Keratinocyte (primary cell): ENCODE data around the gene LCP2. TPM values are rescaled to one million over a fixed set of nuclear protein-coding genes. Genes with fewer than 3 reads are reported as not detected.

Source experiments
- DNase-seq: peaks from one replicate; pipeline ENCODE4 v3.0.0-alpha.2; 2011; ENCODE audit warnings: low read depth, missing footprints, low spot score
- FAIRE-seq: peaks from 2 replicates; lab custom pipeline; 2011; peaks lifted over from hg19 to GRCh38; lab: Jason Lieb, UNC
- H2AFZ ChIP-seq: 2 replicates; pipeline ENCODE4 v1.6.0; 2012; ENCODE audit warnings: low read length, control low read depth, inconsistent platforms; ENCODE audit not compliant: control insufficient read depth
- H3K27ac ChIP-seq: 2 replicates; pipeline ENCODE4 v1.5.1; 2011; ENCODE audit warnings: low read length; ENCODE audit not compliant: control insufficient read depth, insufficient read depth
- H3K27me3 ChIP-seq: 3 replicates; pipeline ENCODE4 v1.6.0; 2011; ENCODE audit warnings: low read length; ENCODE audit not compliant: control insufficient read depth, insufficient read depth; ENCODE audit errors: extremely low read depth
- H3K36me3 ChIP-seq, 2 experiments: 2 replicates in 1 of 2; 3 replicates in 1 of 2; pipeline ENCODE4 v1.5.1; 2011; ENCODE audit warnings: low read length in 2 of 2, mild to moderate bottlenecking in 1 of 2; ENCODE audit not compliant: control insufficient read depth in 2 of 2, insufficient read depth in 2 of 2; ENCODE audit errors: extremely low read depth in 1 of 2
- H3K4me1 ChIP-seq: 3 replicates; pipeline ENCODE4 v1.5.1; 2011; ENCODE audit warnings: low read length; ENCODE audit not compliant: control insufficient read depth, insufficient read depth; ENCODE audit errors: extremely low read depth
- H3K4me2 ChIP-seq: 3 replicates; pipeline ENCODE4 v1.6.0; 2011; ENCODE audit warnings: low read depth, low read length; ENCODE audit not compliant: control insufficient read depth, insufficient read depth; ENCODE audit errors: extremely low read depth
- H3K4me3 ChIP-seq, 3 experiments: fragments of 200-600 bp in 1 of 3; sonication (generic) in 1 of 3; 2 replicates in 2 of 3; 3 replicates in 1 of 3; pipeline ENCODE4 v1.5.1; 2011 to 2016; ENCODE audit warnings: low read length in 3 of 3, mild to moderate bottlenecking in 3 of 3, control low read depth in 2 of 3, inconsistent platforms in 1 of 3, low read depth in 1 of 3, mixed read lengths in 1 of 3, mixed run types in 1 of 3, moderate library complexity in 1 of 3; ENCODE audit not compliant: control insufficient read depth in 2 of 3, insufficient read depth in 2 of 3; ENCODE audit errors: extremely low read depth in 1 of 3
- H3K79me2 ChIP-seq: 2 replicates; pipeline ENCODE4 v1.6.0; 2012; ENCODE audit warnings: low read length; ENCODE audit not compliant: control insufficient read depth, insufficient read depth
- H3K9ac ChIP-seq: 3 replicates; pipeline ENCODE4 v1.6.0; 2011; ENCODE audit warnings: low read length; ENCODE audit not compliant: control insufficient read depth, insufficient read depth; ENCODE audit errors: extremely low read depth
- H3K9me1 ChIP-seq: 3 replicates; pipeline ENCODE4 v1.6.0; 2011; ENCODE audit warnings: low read length; ENCODE audit not compliant: control insufficient read depth, insufficient read depth; ENCODE audit errors: extremely low read depth
- H3K9me3 ChIP-seq: 2 replicates; pipeline ENCODE4 v1.5.1; 2012; ENCODE audit warnings: low read depth, low read length; ENCODE audit not compliant: control insufficient read depth
- H4K20me1 ChIP-seq: 3 replicates; pipeline ENCODE4 v1.6.0; 2011; ENCODE audit warnings: low read length; ENCODE audit not compliant: control insufficient read depth, insufficient read depth; ENCODE audit errors: extremely low read depth
- CTCF ChIP-seq, 3 experiments: IDR thresholded peaks in 1 of 3; conservative IDR thresholded peaks in 1 of 3; optimal IDR thresholded peaks in 1 of 3; 2 replicates in 2 of 3; 3 replicates in 1 of 3; pipeline versions ENCODE3 to v1.5.1; 2011; ENCODE audit warnings: low read length in 3 of 3, mild to moderate bottlenecking in 3 of 3, moderate library complexity in 2 of 3, control low read depth in 1 of 3, inconsistent platforms in 1 of 3; ENCODE audit not compliant: insufficient read depth in 2 of 3; ENCODE audit errors: extremely low read depth in 1 of 3
- EZH2 ChIP-seq: IDR thresholded peaks from one replicate; pipeline ENCODE4 v1.6.1; 2012; ENCODE audit warnings: inconsistent platforms, mild to moderate bottlenecking, low read length, moderate library complexity
- dilution Hi-C: fragments of 300-500 bp; cut with MboI; formaldehyde crosslinking; loops from one replicate; pipeline ENCODE4 v1.7.0; 2020; ENCODE audit warnings: low sequenced_read_pairs; ENCODE audit not compliant: extremely low pct_ligation_motif_present
- polyA plus RNA-seq, 5 experiments: library from polyadenylated mRNA; depleted of rRNA in 3 of 5; stranded (reverse) in 3 of 5; stranded (forward) in 1 of 5; unstranded in 1 of 5; fragments of >200 nt; gene quantifications; 1 replicate in 1 of 5; 2 replicates in 3 of 5; 3 replicates in 1 of 5; pipeline versions ENCODE4 v1.2.1 to v1.2.3, GENCODE V29; 2011 to 2012; ENCODE audit warnings: missing spikeins in 2 of 5, low read depth in 1 of 5, low replicate concordance in 1 of 5

The LCP2 gene
- polyA plus RNA-seq, 1 donor (not counting 4 experiments of a cell fraction or from before 2014, with no cell fraction given) = not detected

- no peak overlapping the region for H3K9ac ChIP-seq
- no peaks in the 10 kb centered on the region for H3K9me1 ChIP-seq
- no peaks in the 10 kb centered on the region for H3K4me1 ChIP-seq
- no peaks in the 10 kb centered on the region for H3K79me2 ChIP-seq
- H3K27me3 ChIP-seq = no peaks in the 10 kb centered on the region
- TF ChIP-seq EZH2 (no peak), CTCF (optimal IDR thresholded peaks at IDR 0.05 in 1 of 3, IDR thresholded peaks at IDR 0.05 in 1 of 3, conservative IDR thresholded peaks at IDR 0.05 in 1 of 3; ENCODE audit: extremely low read depth in 1 of 3, insufficient read depth in 2 of 3, low read length in 3 of 3) (no peak)
- dilution Hi-C loops = no loop called here
- H2AFZ ChIP-seq = no peak overlapping the region
- H3K27ac ChIP-seq = no peak overlapping the region
- H3K36me3 ChIP-seq = no peaks in the 10 kb centered on the region
- H3K9me3 ChIP-seq = no peaks in the 10 kb centered on the region
- H3K4me3 ChIP-seq = no peak overlapping the region
- FAIRE-seq (no peak), DNase-seq (no peak)
- H4K20me1 ChIP-seq = no peaks in the 10 kb centered on the region
- no peak overlapping the region for H3K4me2 ChIP-seq
Observed at GRCh38 chr5:170314541-170315095, 17.0 kb upstream of the LCP2 start.

- Histone ChIP-seq H4K20me1 (no peaks in the 10 kb centered on the region), H3K79me2 (no peaks in the 10 kb centered on the region), H3K9me3 (no peaks in the 10 kb centered on the region), H2AFZ (no peak overlapping the region), H3K27me3 (no peaks in the 10 kb centered on the region), H3K4me2 (no peak overlapping the region), H3K27ac (no peak overlapping the region), H3K4me3 (no peak overlapping the region), H3K36me3 (no peaks in the 10 kb centered on the region), H3K9ac (no peak overlapping the region), H3K9me1 (no peaks in the 10 kb centered on the region), H3K4me1 (no peaks in the 10 kb centered on the region)
- TF ChIP-seq EZH2 = no peak
- no peak for TF ChIP-seq CTCF (optimal IDR thresholded peaks at IDR 0.05 in 1 of 3, IDR thresholded peaks at IDR 0.05 in 1 of 3, conservative IDR thresholded peaks at IDR 0.05 in 1 of 3; ENCODE audit: extremely low read depth in 1 of 3, insufficient read depth in 2 of 3, low read length in 3 of 3)
- dilution Hi-C loops = no loop called here
- no peak for DNase-seq
- no peak for FAIRE-seq
Observed at GRCh38 chr5:170313816-170314215, 16.2 kb upstream of the LCP2 start.
